SKM-1 treated with dmso at 0.1 percent for 144 hours (cell line): ENCODE data around the gene ARHGEF12.

ENCODE experiments used
- DNase-seq: peaks from one replicate; lab custom pipeline; 2025; ENCODE audit not compliant: unreplicated experiment; lab: John Stamatoyannopoulos, UW

ARHGEF12 gene

GRCh38 chr11:120513436-120514315, 177.5 kb downstream of the ARHGEF12 start:
- DNase-seq = no peak

GRCh38 chr11:120514541-120515121, 178.4 kb downstream of the ARHGEF12 start:
- DNase-seq = no peak

GRCh38 chr11:120515186-120515723, 179.0 kb downstream of the ARHGEF12 start:
- no peak for DNase-seq

GRCh38 chr11:120516461-120517389, 180.5 kb downstream of the ARHGEF12 start:
- DNase-seq = no peak

- no peak for DNase-seq
Observed at GRCh38 chr11:120517390-120517761, 181.2 kb downstream of the ARHGEF12 start.

- DNase-seq = no peak
Observed at GRCh38 chr11:120517801-120518291, 181.6 kb downstream of the ARHGEF12 start.

- no peak for DNase-seq
Observed at GRCh38 chr11:120518356-120518755, 182.1 kb downstream of the ARHGEF12 start.

- no peak for DNase-seq
Observed at GRCh38 chr11:120519474-120519873, 183.3 kb downstream of the ARHGEF12 start.

GRCh38 chr11:120520091-120520822, 184.0 kb downstream of the ARHGEF12 start:
- DNase-seq = no peak

- no peak for DNase-seq
Observed at GRCh38 chr11:120521176-120521575, 185.0 kb downstream of the ARHGEF12 start.

GRCh38 chr11:120522021-120522420, 185.8 kb downstream of the ARHGEF12 start:
- no peak for DNase-seq

- no peak for DNase-seq
Observed at GRCh38 chr11:120522736-120523135, 186.5 kb downstream of the ARHGEF12 start.

- DNase-seq = no peak
Observed at GRCh38 chr11:120523196-120523595, 187.0 kb downstream of the ARHGEF12 start.

- DNase-seq = no peak
Observed at GRCh38 chr11:120524536-120525085, 188.4 kb downstream of the ARHGEF12 start.

- no peak for DNase-seq
Observed at GRCh38 chr11:120525261-120526171, 189.3 kb downstream of the ARHGEF12 start.

GRCh38 chr11:120526241-120526640, 190.0 kb downstream of the ARHGEF12 start:
- no peak for DNase-seq

GRCh38 chr11:120527111-120527761, 191.0 kb downstream of the ARHGEF12 start:
- DNase-seq = no peak

GRCh38 chr11:120528749-120529148, 192.5 kb downstream of the ARHGEF12 start:
- DNase-seq = no peak
